Measurements from ENCODE around the gene AUTS2.

AUTS2 gene

DNA sequence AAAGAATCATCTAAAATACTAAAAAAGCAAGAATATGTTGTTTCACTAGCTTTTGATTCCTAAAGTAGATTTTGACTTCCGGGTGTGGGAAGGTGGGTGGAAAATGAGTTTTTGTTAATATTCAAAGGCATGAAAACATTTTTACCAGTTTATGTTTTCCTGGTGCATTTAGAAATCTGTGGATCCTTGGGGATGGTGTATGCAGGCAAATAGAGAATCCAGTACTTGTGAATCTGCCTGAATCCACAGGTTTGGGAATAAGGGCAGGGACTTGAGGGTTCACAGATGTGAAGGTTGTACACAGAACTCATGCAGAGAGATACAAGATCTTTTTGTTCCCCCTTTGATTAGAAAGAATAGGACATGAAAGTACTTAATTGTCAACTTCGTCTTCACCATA lies 22.4 kb downstream of the AUTS2 start:
- H3K36me3 ChIP-seq (ENCODE audit: control insufficient read depth in 2 of 2, insufficient read depth in 2 of 2, low read length in 2 of 2), result no peaks in the 10 kb centered on the region
- no peaks in the 10 kb centered on the region for H3K27me3 ChIP-seq (ENCODE audit: control insufficient read depth in 2 of 2, insufficient read depth in 2 of 2, low read length in 2 of 2)
- no peak overlapping the region for H3K27ac ChIP-seq (ENCODE audit: low read depth in 2 of 2, low read length in 2 of 2)
- no peaks in the 10 kb centered on the region for H3K9me3 ChIP-seq (ENCODE audit: control insufficient read depth in 2 of 2, low read length in 2 of 2)
- H3K4me1 ChIP-seq (ENCODE audit: control insufficient read depth in 2 of 2, insufficient read depth in 2 of 2, low read length in 2 of 2), result no peaks in the 10 kb centered on the region
- no peak overlapping the region for H3K9ac ChIP-seq (ENCODE audit: low read depth in 1 of 2, low read length in 2 of 2)
- no peak overlapping the region for H3K4me3 ChIP-seq (ENCODE audit: low read length in 2 of 2)

DNA sequence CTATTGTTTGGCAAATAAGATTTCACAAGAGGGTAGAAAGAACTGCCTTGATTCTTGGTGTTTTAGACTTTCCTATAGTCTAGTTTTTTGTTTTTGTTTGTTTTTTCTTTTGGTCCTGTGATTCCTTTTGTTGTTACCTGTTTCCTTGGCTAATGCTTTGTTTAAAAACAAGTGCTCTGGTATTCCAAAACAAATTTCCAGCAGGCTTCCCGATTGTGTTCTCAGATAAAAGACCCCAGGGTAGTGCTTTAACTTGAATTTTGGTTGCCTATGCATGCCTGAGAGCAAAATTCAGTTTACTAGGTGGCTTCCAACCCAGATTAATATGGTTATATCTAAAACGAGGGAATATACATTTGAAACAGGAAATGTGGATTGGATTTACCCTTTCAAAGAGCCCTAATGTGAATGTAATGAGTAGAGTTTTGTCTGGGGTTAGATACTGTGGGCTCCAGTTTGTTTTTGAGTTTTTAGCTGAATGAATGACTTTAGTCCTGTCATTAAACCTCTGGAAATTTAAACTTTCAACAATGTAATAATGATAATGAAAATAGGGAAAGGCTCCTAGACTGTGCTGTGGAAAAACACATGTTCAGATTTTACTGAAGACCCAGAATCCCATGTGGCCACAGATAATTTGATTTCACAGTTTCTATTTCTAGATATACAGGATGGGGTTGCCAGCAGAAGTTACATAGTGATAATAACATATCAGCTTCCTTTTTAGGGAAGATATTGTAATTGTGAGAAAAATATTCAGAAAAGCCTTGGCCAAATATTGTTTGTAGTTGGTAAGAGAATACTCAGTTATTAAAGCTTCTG lies 23.9 kb downstream of the AUTS2 start:
- no peaks in the 10 kb centered on the region for H3K36me3 ChIP-seq (ENCODE audit: control insufficient read depth in 2 of 2, insufficient read depth in 2 of 2, low read length in 2 of 2)
- no peaks in the 10 kb centered on the region for H3K9me3 ChIP-seq (ENCODE audit: control insufficient read depth in 2 of 2, low read length in 2 of 2)
- no peak overlapping the region for H3K9ac ChIP-seq (ENCODE audit: low read depth in 1 of 2, low read length in 2 of 2)
- H3K4me3 ChIP-seq (ENCODE audit: low read length in 2 of 2), result no peak overlapping the region
- H3K4me1 ChIP-seq (ENCODE audit: control insufficient read depth in 2 of 2, insufficient read depth in 2 of 2, low read length in 2 of 2), result no peaks in the 10 kb centered on the region
- no peak overlapping the region for H3K27ac ChIP-seq (ENCODE audit: low read depth in 2 of 2, low read length in 2 of 2)
- no peaks in the 10 kb centered on the region for H3K27me3 ChIP-seq (ENCODE audit: control insufficient read depth in 2 of 2, insufficient read depth in 2 of 2, low read length in 2 of 2)

DNA sequence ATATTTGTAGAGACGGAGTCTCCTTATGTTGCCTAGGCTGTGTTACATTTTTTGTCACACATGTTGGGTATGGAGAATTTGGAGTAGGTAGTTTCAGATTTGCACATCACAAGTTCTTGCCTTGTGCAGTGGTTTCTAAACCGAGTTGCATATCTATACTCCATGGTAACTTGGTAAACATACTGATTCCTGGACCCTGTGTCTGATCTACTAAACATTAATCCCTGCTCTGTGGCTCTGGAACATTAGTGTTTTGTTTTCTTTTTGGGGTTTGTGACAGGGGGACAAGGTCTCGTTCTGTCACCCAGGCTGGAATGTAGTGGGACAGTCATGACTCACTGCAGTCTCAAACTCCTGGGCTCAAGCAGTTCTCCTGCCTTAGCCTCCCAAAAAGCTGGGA lies 24.7 kb downstream of the AUTS2 start:
- H3K27me3 ChIP-seq (ENCODE audit: control insufficient read depth in 2 of 2, insufficient read depth in 2 of 2, low read length in 2 of 2), result no peaks in the 10 kb centered on the region
- H3K4me1 ChIP-seq (ENCODE audit: control insufficient read depth in 2 of 2, insufficient read depth in 2 of 2, low read length in 2 of 2), result no peaks in the 10 kb centered on the region
- H3K36me3 ChIP-seq (ENCODE audit: control insufficient read depth in 2 of 2, insufficient read depth in 2 of 2, low read length in 2 of 2), result no peaks in the 10 kb centered on the region

DNA sequence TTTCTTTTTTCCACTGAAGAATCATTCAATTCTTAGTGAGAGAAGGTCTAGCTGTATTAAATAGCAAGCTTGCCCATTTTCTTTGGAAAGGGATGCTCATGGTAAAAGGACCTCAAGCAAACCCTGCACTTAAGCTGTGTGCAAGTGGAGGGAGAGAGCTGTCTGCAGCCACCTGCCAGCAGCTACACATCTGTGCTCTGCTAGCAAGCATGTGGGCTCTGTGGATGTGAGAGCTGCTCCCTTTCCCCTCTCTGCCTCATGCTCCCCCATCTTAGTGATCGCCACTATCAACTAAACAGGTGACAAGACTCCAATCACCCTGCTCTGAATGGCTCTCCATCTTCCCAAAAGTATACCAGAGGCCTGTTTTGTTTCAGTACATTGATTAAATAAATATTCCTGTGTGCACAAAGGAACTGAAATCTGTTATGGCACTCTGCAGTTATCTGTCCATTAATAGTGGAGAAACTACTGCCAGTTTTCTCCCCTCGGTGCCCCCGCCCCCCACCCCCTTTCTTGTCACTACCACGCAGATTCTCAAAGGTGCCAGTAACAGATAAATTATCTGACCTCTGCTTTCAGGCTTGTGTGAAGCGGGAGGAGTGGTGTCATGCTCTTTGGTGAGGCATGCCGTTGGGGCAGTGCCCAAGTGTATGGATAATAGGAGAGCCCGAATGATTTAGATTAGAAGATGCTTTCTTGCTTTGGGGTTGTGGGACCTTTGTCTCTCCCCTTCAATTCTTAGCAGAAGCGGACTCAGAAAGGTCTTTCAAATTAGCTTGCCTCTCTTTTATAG lies 26.4 kb downstream of the AUTS2 start:
- no peak overlapping the region for H3K4me3 ChIP-seq (ENCODE audit: low read length in 2 of 2)
- no peak overlapping the region for H3K27ac ChIP-seq (ENCODE audit: low read depth in 2 of 2, low read length in 2 of 2)
- no peaks in the 10 kb centered on the region for H3K9me3 ChIP-seq (ENCODE audit: control insufficient read depth in 2 of 2, low read length in 2 of 2)
- H3K27me3 ChIP-seq (ENCODE audit: control insufficient read depth in 2 of 2, insufficient read depth in 2 of 2, low read length in 2 of 2), result no peaks in the 10 kb centered on the region
- no peaks in the 10 kb centered on the region for H3K36me3 ChIP-seq (ENCODE audit: control insufficient read depth in 2 of 2, insufficient read depth in 2 of 2, low read length in 2 of 2)
- no peaks in the 10 kb centered on the region for H3K4me1 ChIP-seq (ENCODE audit: control insufficient read depth in 2 of 2, insufficient read depth in 2 of 2, low read length in 2 of 2)
- no peak overlapping the region for H3K9ac ChIP-seq (ENCODE audit: low read depth in 1 of 2, low read length in 2 of 2)

More for the DNA sequence above, 24.7 kb downstream of the AUTS2 start:
- H3K9ac ChIP-seq (ENCODE audit: low read depth in 1 of 2, low read length in 2 of 2), result no peak overlapping the region
- no peaks in the 10 kb centered on the region for H3K9me3 ChIP-seq (ENCODE audit: control insufficient read depth in 2 of 2, low read length in 2 of 2)
- no peak overlapping the region for H3K27ac ChIP-seq (ENCODE audit: low read depth in 2 of 2, low read length in 2 of 2)
- H3K4me3 ChIP-seq (ENCODE audit: low read length in 2 of 2), result no peak overlapping the region

DNA sequence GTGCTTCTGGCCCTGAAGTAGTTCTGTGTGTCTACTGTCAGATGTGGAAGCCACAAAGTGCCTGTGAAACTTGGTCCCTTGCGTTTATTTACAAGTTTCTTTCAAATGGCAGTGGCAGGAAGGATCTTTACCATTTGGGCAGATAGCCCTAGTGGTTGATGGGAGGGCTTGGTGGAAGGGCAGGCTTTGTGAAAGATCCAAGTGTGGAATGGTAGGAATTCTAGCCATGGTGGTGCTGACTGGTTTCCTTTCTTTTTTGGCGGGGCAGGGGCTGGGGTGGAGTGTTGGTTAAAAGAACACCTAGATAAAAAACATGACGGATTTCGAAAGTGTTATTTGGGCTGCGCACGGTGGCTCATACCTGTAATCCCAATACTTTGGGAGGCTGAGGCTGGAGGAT lies 27.0 kb downstream of the AUTS2 start:
- Histone ChIP-seq H3K9ac (ENCODE audit: low read depth in 1 of 2, low read length in 2 of 2) (no peak overlapping the region), H3K9me3 (ENCODE audit: control insufficient read depth in 2 of 2, low read length in 2 of 2) (no peaks in the 10 kb centered on the region), H3K27me3 (ENCODE audit: control insufficient read depth in 2 of 2, insufficient read depth in 2 of 2, low read length in 2 of 2) (no peaks in the 10 kb centered on the region), H3K4me3 (ENCODE audit: low read length in 2 of 2) (no peak overlapping the region), H3K27ac (ENCODE audit: low read depth in 2 of 2, low read length in 2 of 2) (no peak overlapping the region), H3K4me1 (ENCODE audit: control insufficient read depth in 2 of 2, insufficient read depth in 2 of 2, low read length in 2 of 2) (no peaks in the 10 kb centered on the region), H3K36me3 (ENCODE audit: control insufficient read depth in 2 of 2, insufficient read depth in 2 of 2, low read length in 2 of 2) (no peaks in the 10 kb centered on the region)

DNA sequence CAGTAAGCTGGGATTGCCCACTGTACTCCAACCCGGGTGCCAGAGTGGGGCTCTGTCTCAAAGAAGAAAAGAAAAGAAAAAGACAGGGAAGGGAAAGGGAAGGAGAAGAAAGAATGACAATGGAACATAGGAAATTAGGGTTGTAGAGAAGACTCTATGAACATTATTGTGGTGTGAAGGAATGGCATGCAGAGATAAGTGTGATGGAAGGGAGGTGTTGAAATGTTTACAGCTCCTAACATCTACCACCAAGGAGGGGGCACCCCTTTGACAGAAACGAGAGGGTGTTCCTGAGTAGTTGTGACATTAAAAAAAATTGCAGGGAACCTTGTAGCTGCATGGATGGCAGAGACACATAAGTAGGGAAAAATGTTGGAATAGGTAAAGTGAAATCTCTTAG lies 27.5 kb downstream of the AUTS2 start:
- Histone ChIP-seq H3K36me3 (ENCODE audit: control insufficient read depth in 2 of 2, insufficient read depth in 2 of 2, low read length in 2 of 2) (no peaks in the 10 kb centered on the region), H3K9me3 (ENCODE audit: control insufficient read depth in 2 of 2, low read length in 2 of 2) (no peaks in the 10 kb centered on the region), H3K27ac (ENCODE audit: low read depth in 2 of 2, low read length in 2 of 2) (no peak overlapping the region), H3K4me1 (ENCODE audit: control insufficient read depth in 2 of 2, insufficient read depth in 2 of 2, low read length in 2 of 2) (no peaks in the 10 kb centered on the region), H3K27me3 (ENCODE audit: control insufficient read depth in 2 of 2, insufficient read depth in 2 of 2, low read length in 2 of 2) (no peaks in the 10 kb centered on the region), H3K9ac (ENCODE audit: low read depth in 1 of 2, low read length in 2 of 2) (no peak overlapping the region), H3K4me3 (ENCODE audit: low read length in 2 of 2) (no peak overlapping the region)

DNA sequence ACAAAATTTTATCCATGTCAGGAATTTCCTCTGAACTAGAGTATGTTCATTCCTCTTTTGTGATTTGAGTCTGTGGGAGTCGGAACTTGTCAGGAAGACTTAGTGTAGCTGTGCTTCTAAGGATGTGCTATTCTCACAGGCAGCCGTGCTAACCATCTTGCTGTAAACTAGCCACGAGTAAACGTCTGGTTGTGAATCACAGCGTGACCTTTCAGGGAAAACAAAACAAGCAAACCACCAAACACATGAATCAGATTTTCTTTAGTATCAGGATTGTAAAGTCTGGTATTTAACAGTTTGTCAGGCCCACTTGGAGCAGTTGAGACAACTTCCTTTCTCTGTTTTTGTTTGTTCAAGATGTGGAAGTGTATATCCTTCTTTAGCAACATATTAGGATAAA lies 32.0 kb downstream of the AUTS2 start:
- Histone ChIP-seq H3K4me1 (ENCODE audit: control insufficient read depth in 2 of 2, insufficient read depth in 2 of 2, low read length in 2 of 2) (no peaks in the 10 kb centered on the region), H3K9me3 (ENCODE audit: control insufficient read depth in 2 of 2, low read length in 2 of 2) (no peaks in the 10 kb centered on the region), H3K9ac (ENCODE audit: low read depth in 1 of 2, low read length in 2 of 2) (no peak overlapping the region), H3K27me3 (ENCODE audit: control insufficient read depth in 2 of 2, insufficient read depth in 2 of 2, low read length in 2 of 2) (no peaks in the 10 kb centered on the region), H3K27ac (ENCODE audit: low read depth in 2 of 2, low read length in 2 of 2) (no peak overlapping the region), H3K4me3 (ENCODE audit: low read length in 2 of 2) (no peak overlapping the region), H3K36me3 (ENCODE audit: control insufficient read depth in 2 of 2, insufficient read depth in 2 of 2, low read length in 2 of 2) (no peaks in the 10 kb centered on the region)

DNA sequence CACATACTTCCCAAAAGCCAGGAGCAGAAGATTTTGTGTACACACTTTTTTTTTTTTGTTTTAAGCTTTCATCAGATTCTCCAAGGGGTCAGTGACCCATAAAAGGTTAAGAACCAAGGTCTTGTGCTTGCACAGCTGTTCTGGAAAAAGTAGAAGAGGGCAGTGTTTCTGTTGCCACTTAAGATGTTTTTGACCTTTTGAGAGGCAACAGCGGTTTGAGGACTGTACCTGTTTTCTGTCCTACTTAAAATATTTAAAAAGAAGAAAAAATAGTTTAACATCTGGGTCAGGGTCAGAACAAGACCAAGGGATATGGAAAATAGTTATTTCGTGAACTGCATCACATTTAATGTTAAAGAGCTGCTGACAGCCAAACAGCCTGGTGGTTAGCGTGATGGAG lies 32.9 kb downstream of the AUTS2 start:
- no peak overlapping the region for H3K9ac ChIP-seq (ENCODE audit: low read depth in 1 of 2, low read length in 2 of 2)
- no peak overlapping the region for H3K4me3 ChIP-seq (ENCODE audit: low read length in 2 of 2)
- no peaks in the 10 kb centered on the region for H3K9me3 ChIP-seq (ENCODE audit: control insufficient read depth in 2 of 2, low read length in 2 of 2)
- no peak overlapping the region for H3K27ac ChIP-seq (ENCODE audit: low read depth in 2 of 2, low read length in 2 of 2)
- no peaks in the 10 kb centered on the region for H3K27me3 ChIP-seq (ENCODE audit: control insufficient read depth in 2 of 2, insufficient read depth in 2 of 2, low read length in 2 of 2)
- H3K4me1 ChIP-seq (ENCODE audit: control insufficient read depth in 2 of 2, insufficient read depth in 2 of 2, low read length in 2 of 2), result no peaks in the 10 kb centered on the region
- no peaks in the 10 kb centered on the region for H3K36me3 ChIP-seq (ENCODE audit: control insufficient read depth in 2 of 2, insufficient read depth in 2 of 2, low read length in 2 of 2)

DNA sequence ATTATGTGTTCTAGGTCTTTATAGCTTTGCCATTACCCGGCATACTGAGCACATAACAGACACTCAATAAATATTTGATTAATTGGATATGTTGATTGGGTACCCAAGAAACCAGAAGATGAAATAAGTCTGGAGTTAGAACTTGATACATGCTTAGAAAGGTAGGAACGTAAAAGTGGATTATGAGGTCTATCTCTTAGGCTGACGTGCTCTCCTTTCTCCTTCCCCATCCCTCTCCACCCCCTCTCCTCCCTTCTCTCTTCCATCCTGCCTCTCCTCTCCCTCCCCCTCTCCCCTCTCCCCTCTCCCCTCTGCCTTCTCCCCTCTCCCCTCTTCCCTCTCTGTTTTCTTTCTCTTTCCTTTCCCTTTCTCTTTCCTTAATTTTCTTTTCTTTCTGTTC lies 34.0 kb downstream of the AUTS2 start:
- no peaks in the 10 kb centered on the region for H3K9me3 ChIP-seq (ENCODE audit: control insufficient read depth in 2 of 2, low read length in 2 of 2)
- no peak overlapping the region for H3K27ac ChIP-seq (ENCODE audit: low read depth in 2 of 2, low read length in 2 of 2)
- H3K4me1 ChIP-seq (ENCODE audit: control insufficient read depth in 2 of 2, insufficient read depth in 2 of 2, low read length in 2 of 2), result no peaks in the 10 kb centered on the region
- H3K4me3 ChIP-seq (ENCODE audit: low read length in 2 of 2), result no peak overlapping the region
- H3K9ac ChIP-seq (ENCODE audit: low read depth in 1 of 2, low read length in 2 of 2), result no peak overlapping the region
- H3K27me3 ChIP-seq (ENCODE audit: control insufficient read depth in 2 of 2, insufficient read depth in 2 of 2, low read length in 2 of 2), result no peaks in the 10 kb centered on the region
- no peaks in the 10 kb centered on the region for H3K36me3 ChIP-seq (ENCODE audit: control insufficient read depth in 2 of 2, insufficient read depth in 2 of 2, low read length in 2 of 2)

DNA sequence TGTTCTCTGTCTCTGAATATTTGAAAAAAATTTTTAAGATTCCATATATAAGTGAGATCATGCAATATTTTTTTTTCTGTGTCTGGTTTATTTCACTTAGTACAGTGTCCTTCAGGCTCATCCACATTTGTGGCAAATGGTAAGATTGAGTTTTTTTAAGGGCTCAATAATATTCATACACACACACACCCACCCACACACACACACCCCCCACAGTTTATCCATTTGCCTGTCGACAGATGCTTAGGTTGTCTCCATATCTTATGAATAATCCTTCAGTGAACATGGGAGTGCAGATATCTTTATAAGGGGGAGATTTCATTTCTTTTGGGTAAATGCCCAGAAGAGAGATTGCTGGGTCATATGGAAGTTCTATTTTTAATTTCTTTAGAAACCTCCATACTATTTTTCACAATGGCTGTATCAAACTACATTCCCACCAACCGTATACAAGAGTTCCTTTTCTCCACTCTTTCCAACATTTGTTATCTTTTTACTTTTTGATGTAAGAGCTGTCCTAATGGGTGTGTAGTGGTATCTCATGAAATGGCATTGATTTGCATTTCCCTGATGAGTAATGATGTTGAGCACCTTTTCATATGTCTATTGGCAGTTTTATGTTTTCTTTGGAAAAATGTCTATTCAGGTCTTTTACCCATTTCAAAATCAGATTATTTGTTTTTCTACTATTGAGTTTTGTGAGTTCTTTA lies 35.0 kb downstream of the AUTS2 start:
- H3K36me3 ChIP-seq (ENCODE audit: control insufficient read depth in 2 of 2, insufficient read depth in 2 of 2, low read length in 2 of 2), result no peaks in the 10 kb centered on the region
- H3K27me3 ChIP-seq (ENCODE audit: control insufficient read depth in 2 of 2, insufficient read depth in 2 of 2, low read length in 2 of 2), result no peaks in the 10 kb centered on the region
- H3K9me3 ChIP-seq (ENCODE audit: control insufficient read depth in 2 of 2, low read length in 2 of 2), result no peaks in the 10 kb centered on the region
- H3K4me3 ChIP-seq (ENCODE audit: low read length in 2 of 2), result no peak overlapping the region
- H3K27ac ChIP-seq (ENCODE audit: low read depth in 2 of 2, low read length in 2 of 2), result no peak overlapping the region
- H3K9ac ChIP-seq (ENCODE audit: low read depth in 1 of 2, low read length in 2 of 2), result no peak overlapping the region
- no peaks in the 10 kb centered on the region for H3K4me1 ChIP-seq (ENCODE audit: control insufficient read depth in 2 of 2, insufficient read depth in 2 of 2, low read length in 2 of 2)

Measured in mucosa of rectum (tissue), 2 donors.